Endothelial cell of hepatic sinusoid (primary cell): ENCODE results near the gene ZNF107.
"Not testable (repeated sequence)": the region's sequence is repeated elsewhere in the genome, so short reads cannot be mapped to it uniquely, and the experiment has no call there.

Source experiments
- in situ Hi-C: cut with HindIII; loops from 2 replicates; pipeline ENCODE4 v1.10.0; 2017; ENCODE audit warnings: low sequenced_read_pairs

Gene ZNF107

GRCh38 chr7:64729089-64729848, 63.3 kb downstream of the ZNF107 start:
- in situ Hi-C loops = no loop called here

GRCh38 chr7:64733550-64734240, 67.8 kb downstream of the ZNF107 start:
- in situ Hi-C loops = no loop called here

- in situ Hi-C loops = no loop called here
These were observed 70.6 kb downstream of the ZNF107 start for GRCh38 chr7:64736575-64736974.

- in situ Hi-C loops = not testable (repeated sequence)
These were observed 72.5 kb downstream of the ZNF107 start for GRCh38 chr7:64738403-64738802.

- in situ Hi-C loops = not testable (repeated sequence)
These were observed 73.0 kb downstream of the ZNF107 start for GRCh38 chr7:64738953-64739352.

GRCh38 chr7:64744680-64745079, 78.7 kb downstream of the ZNF107 start:
- in situ Hi-C loops = no loop called here

- in situ Hi-C loops = no loop called here
These were observed 81.9 kb downstream of the ZNF107 start for GRCh38 chr7:64747802-64748201.

- in situ Hi-C loops = no loop called here
These were observed 87.1 kb downstream of the ZNF107 start for GRCh38 chr7:64753032-64753431.

- in situ Hi-C loops = no loop called here
These were observed 89.9 kb downstream of the ZNF107 start for GRCh38 chr7:64755865-64756264.

- in situ Hi-C loops = no loop called here
These were observed 92.2 kb downstream of the ZNF107 start for GRCh38 chr7:64758151-64758550.
